H9 (cell line): ENCODE data around the gene ANKRD44. TPM values are rescaled to one million over a fixed set of nuclear protein-coding genes. Genes with fewer than 3 reads are reported as not detected.

Source experiments
- DNase-seq: peaks from one replicate; pipeline ENCODE4 v3.0.0-alpha.2; 2017
- H2AFZ ChIP-seq: one replicate; pipeline ENCODE4 v1.6.1; 2013; ENCODE audit warnings: mild to moderate bottlenecking, low read length, control low read depth, moderate library complexity
- H2AK5ac ChIP-seq: 2 replicates; pipeline ENCODE4 v1.6.1; 2013; ENCODE audit warnings: low read length, control low read depth, mixed read lengths; ENCODE audit not compliant: insufficient read length
- H2BK120ac ChIP-seq: one replicate; pipeline ENCODE4 v1.6.1; 2013; ENCODE audit warnings: low read depth, mild to moderate bottlenecking, low read length, control low read depth, inconsistent platforms; ENCODE audit not compliant: poor library complexity, severe bottlenecking
- H2BK12ac ChIP-seq: 2 replicates; pipeline ENCODE4 v1.6.1; 2013; ENCODE audit warnings: low read length, control low read depth, mixed read lengths, low read depth; ENCODE audit not compliant: insufficient read length
- H2BK15ac ChIP-seq: 2 replicates; pipeline ENCODE4 v1.6.1; 2013; ENCODE audit warnings: low read depth, low read length, control low read depth
- H2BK20ac ChIP-seq: one replicate; pipeline ENCODE4 v1.6.1; 2013; ENCODE audit warnings: low read depth, mild to moderate bottlenecking, low read length, control low read depth, inconsistent platforms; ENCODE audit not compliant: poor library complexity, severe bottlenecking
- H2BK5ac ChIP-seq: 2 replicates; pipeline ENCODE4 v1.6.1; 2013; ENCODE audit warnings: low read length, control low read depth, mixed read lengths; ENCODE audit not compliant: insufficient read length
- H3K14ac ChIP-seq: 2 replicates; pipeline ENCODE4 v1.6.1; 2013; ENCODE audit warnings: low read length, control low read depth; ENCODE audit not compliant: insufficient read depth
- H3K18ac ChIP-seq: 2 replicates; pipeline ENCODE4 v1.6.1; 2013; ENCODE audit warnings: low read depth, mild to moderate bottlenecking, mixed read lengths, low read length, control low read depth; ENCODE audit not compliant: insufficient read length
- H3K23ac ChIP-seq: 2 replicates; pipeline ENCODE4 v1.6.1; 2013; ENCODE audit warnings: low read length, control low read depth, mixed read lengths, low read depth; ENCODE audit not compliant: insufficient read length
- H3K23me2 ChIP-seq: 2 replicates; pipeline ENCODE4 v1.6.1; 2013; ENCODE audit warnings: low read depth, mild to moderate bottlenecking, mixed read lengths, low read length, control low read depth; ENCODE audit not compliant: insufficient read length, poor library complexity, severe bottlenecking
- H3K27ac ChIP-seq: 2 replicates; pipeline ENCODE4 v1.5.1; 2013; ENCODE audit warnings: low read length, control low read depth, mixed read lengths, low read depth; ENCODE audit not compliant: insufficient read length
- H3K27me3 ChIP-seq: 2 replicates; pipeline ENCODE4 v1.6.1; 2013; ENCODE audit warnings: low read length, control low read depth, inconsistent platforms; ENCODE audit not compliant: insufficient read depth
- H3K4ac ChIP-seq: 2 replicates; pipeline ENCODE4 v1.6.1; 2013; ENCODE audit warnings: low read depth, mild to moderate bottlenecking, control low read depth, inconsistent platforms, low read length, moderate library complexity
- H3K4me1 ChIP-seq: 2 replicates; pipeline ENCODE4 v1.6.1; 2013; ENCODE audit warnings: low read length, control low read depth, inconsistent platforms; ENCODE audit not compliant: insufficient read depth
- H3K4me2 ChIP-seq: 2 replicates; pipeline ENCODE4 v1.6.1; 2013; ENCODE audit warnings: low read length, control low read depth, mixed read lengths; ENCODE audit not compliant: insufficient read length, insufficient read depth
- H3K56ac ChIP-seq: 2 replicates; pipeline ENCODE4 v1.6.1; 2013; ENCODE audit warnings: low read depth, mild to moderate bottlenecking, mixed read lengths, low read length, control low read depth; ENCODE audit not compliant: insufficient read length
- H3K79me1 ChIP-seq: 2 replicates; pipeline ENCODE4 v1.6.1; 2013; ENCODE audit warnings: low read depth, mild to moderate bottlenecking, moderate library complexity, low read length, control low read depth, inconsistent platforms; ENCODE audit not compliant: insufficient read depth, poor library complexity, severe bottlenecking
- H3K79me2 ChIP-seq: 2 replicates; pipeline ENCODE4 v1.6.1; 2013; ENCODE audit warnings: low read length, control low read depth, inconsistent platforms; ENCODE audit not compliant: insufficient read depth
- H3K9ac ChIP-seq: 2 replicates; pipeline ENCODE4 v1.6.1; 2013; ENCODE audit warnings: low read length, control low read depth, mixed read lengths; ENCODE audit not compliant: insufficient read length; ENCODE audit errors: extremely low read depth
- H3K9me3 ChIP-seq: one replicate; pipeline ENCODE4 v1.6.1; 2013; ENCODE audit warnings: low read depth, low read length, inconsistent platforms; ENCODE audit not compliant: control insufficient read depth
- H3T11ph ChIP-seq: one replicate; pipeline ENCODE4 v1.6.1; 2013; ENCODE audit warnings: mild to moderate bottlenecking, low read length, control low read depth, inconsistent platforms
- H4K20me1 ChIP-seq: one replicate; pipeline ENCODE4 v1.6.1; 2013; ENCODE audit not compliant: control insufficient read depth, insufficient read length, insufficient read depth
- H4K5ac ChIP-seq: 2 replicates; pipeline ENCODE4 v1.6.1; 2013; ENCODE audit warnings: low read depth, mild to moderate bottlenecking, mixed read lengths, low read length, control low read depth; ENCODE audit not compliant: insufficient read length
- H4K8ac ChIP-seq: replicated peaks from 2 replicates; pipeline ENCODE4 v1.6.1; 2013; ENCODE audit warnings: low read length, control low read depth, mixed read lengths, low read depth; ENCODE audit not compliant: insufficient read length
- H4K91ac ChIP-seq: 2 replicates; pipeline ENCODE4 v1.6.1; 2013; ENCODE audit warnings: low read depth, mild to moderate bottlenecking, moderate library complexity, mixed read lengths, low read length, control low read depth; ENCODE audit not compliant: insufficient read length
- H3K27ac Mint-ChIP-seq, 3 experiments: 2 replicates in 2 of 3; 3 replicates in 1 of 3; pipeline ENCODE4 v1.8.0; 2020 to 2021; ENCODE audit warnings: mixed read lengths in 3 of 3, mild to moderate bottlenecking in 1 of 3, moderate library complexity in 1 of 3
- H3K27me3 Mint-ChIP-seq: 2 replicates; pipeline ENCODE4 v1.8.0; 2021; ENCODE audit warnings: low read depth, mild to moderate bottlenecking, moderate library complexity, mixed read lengths
- H3K36me3 Mint-ChIP-seq, 3 experiments: 2 replicates in 2 of 3; 3 replicates in 1 of 3; pipeline ENCODE4 v1.8.0; 2020 to 2021; ENCODE audit warnings: low read depth in 3 of 3, mixed read lengths in 3 of 3; ENCODE audit not compliant: insufficient read depth in 1 of 3
- H3K4me1 Mint-ChIP-seq, 2 experiments: 2 replicates each; pipeline ENCODE4 v1.8.0; 2020; ENCODE audit warnings: mixed read lengths in 2 of 2
- H3K4me3 Mint-ChIP-seq, 2 experiments: 2 replicates in 1 of 2; 3 replicates in 1 of 2; pipeline ENCODE4 v1.8.0; 2020 to 2021; ENCODE audit warnings: mild to moderate bottlenecking in 2 of 2, mixed read lengths in 2 of 2, moderate library complexity in 1 of 2
- H3K9me3 Mint-ChIP-seq, 2 experiments: 2 replicates in 1 of 2; 3 replicates in 1 of 2; pipeline ENCODE4 v1.8.0; 2020; ENCODE audit warnings: mild to moderate bottlenecking in 2 of 2, mixed read lengths in 2 of 2, moderate library complexity in 1 of 2
- WGBS: extraction: QIAGEN DNeasy Blood & Tissue Kit; methylation state at CpG from one replicate; pipeline ENCODE4 v1.1.7; 2013; ENCODE audit warnings: missing lambda C conversion rate, low lambda C conversion rate, mixed read lengths; ENCODE audit not compliant: insufficient read length; ENCODE audit errors: extremely low coverage; 5-methylcytosine and 5-hydroxymethylcytosine counted together
- total RNA-seq: library from RNA; stranded (reverse); gene quantifications from 2 replicates; pipeline ENCODE4 v1.2.1, GENCODE V29; 2021
- TF ChIP-seq, protein P1 (sequence below): fragments of 200-600 bp; sonication (generic); conservative IDR thresholded peaks from 3 replicates; pipeline ENCODE4 v1.8.0; 2021; ENCODE audit warnings: antibody characterized with exemption, mild to moderate bottlenecking

The ANKRD44 gene
- total RNA-seq, 1 experiment from 2014 or later: 1.9 TPM

DNA sequence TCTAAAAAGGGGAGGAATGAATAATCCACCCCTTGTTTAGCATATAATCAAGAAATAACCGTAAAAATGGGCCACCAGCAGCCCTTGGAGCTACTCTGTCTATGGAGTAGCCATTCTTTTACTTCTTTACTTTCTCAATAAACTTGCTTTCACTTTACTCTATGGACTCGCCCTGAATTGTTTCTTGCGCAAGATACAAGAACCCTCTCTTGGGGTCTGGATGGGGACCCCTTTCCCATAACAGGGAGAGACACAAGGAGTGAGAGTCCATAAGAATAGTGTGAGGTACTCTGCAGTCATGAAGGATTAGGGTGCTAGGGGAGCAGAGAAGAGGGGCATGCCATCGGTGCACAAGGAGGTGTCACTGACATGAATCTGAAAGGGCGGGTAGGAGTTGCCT lies 224.9 kb downstream of the ANKRD44 start:
- H3K14ac ChIP-seq: no peak overlapping the region
- WGBS: no CpG with 5 or more reads among the region's 5 CpGs
- H3K4me3 Mint-ChIP-seq: no peak overlapping the region
- H2BK12ac ChIP-seq: no peak overlapping the region
- no peak overlapping the region for H3K23ac ChIP-seq
- no peak overlapping the region for H3K9ac ChIP-seq
- no peaks in the 10 kb centered on the region for H3K79me2 ChIP-seq
- H4K20me1 ChIP-seq: no peaks in the 10 kb centered on the region
- H4K91ac ChIP-seq: no peak overlapping the region
- H3K9me3 Mint-ChIP-seq: no peaks in the 10 kb centered on the region
- H3K23me2 ChIP-seq: no peaks in the 10 kb centered on the region
- no peak overlapping the region for H3K56ac ChIP-seq
- no peak overlapping the region for H4K5ac ChIP-seq
- H3K4me2 ChIP-seq: no peak overlapping the region
- no peaks in the 10 kb centered on the region for H3K36me3 Mint-ChIP-seq
- H3K79me1 ChIP-seq: no peaks in the 10 kb centered on the region
- H3K4ac ChIP-seq: no peak overlapping the region
- H3K27me3 Mint-ChIP-seq: 0 out of 2 replicates have a peak, but pooled peaks cover 1% of the 10 kb centered on the region
- no peaks in the 10 kb centered on the region for H3K9me3 ChIP-seq
- no peak overlapping the region for H2BK20ac ChIP-seq
- no peak overlapping the region for H3T11ph ChIP-seq
- H2BK120ac ChIP-seq: no peak overlapping the region
- H3K4me1 Mint-ChIP-seq: peaks cover 2 to 5% of the 10 kb centered on the region in 2 experiments
- H3K4me1 ChIP-seq: 0 out of 2 replicates have a peak, but pooled peaks cover under 1% of the 10 kb centered on the region
- H3K18ac ChIP-seq: no peak overlapping the region
- no peak overlapping the region for H2BK5ac ChIP-seq
- H2AK5ac ChIP-seq: no peak overlapping the region
- no peak overlapping the region for H2AFZ ChIP-seq
- DNase-seq: no peak
- H3K27ac ChIP-seq: no peak overlapping the region
- H3K27me3 ChIP-seq: no peaks in the 10 kb centered on the region
- TF ChIP-seq, protein P1, sequence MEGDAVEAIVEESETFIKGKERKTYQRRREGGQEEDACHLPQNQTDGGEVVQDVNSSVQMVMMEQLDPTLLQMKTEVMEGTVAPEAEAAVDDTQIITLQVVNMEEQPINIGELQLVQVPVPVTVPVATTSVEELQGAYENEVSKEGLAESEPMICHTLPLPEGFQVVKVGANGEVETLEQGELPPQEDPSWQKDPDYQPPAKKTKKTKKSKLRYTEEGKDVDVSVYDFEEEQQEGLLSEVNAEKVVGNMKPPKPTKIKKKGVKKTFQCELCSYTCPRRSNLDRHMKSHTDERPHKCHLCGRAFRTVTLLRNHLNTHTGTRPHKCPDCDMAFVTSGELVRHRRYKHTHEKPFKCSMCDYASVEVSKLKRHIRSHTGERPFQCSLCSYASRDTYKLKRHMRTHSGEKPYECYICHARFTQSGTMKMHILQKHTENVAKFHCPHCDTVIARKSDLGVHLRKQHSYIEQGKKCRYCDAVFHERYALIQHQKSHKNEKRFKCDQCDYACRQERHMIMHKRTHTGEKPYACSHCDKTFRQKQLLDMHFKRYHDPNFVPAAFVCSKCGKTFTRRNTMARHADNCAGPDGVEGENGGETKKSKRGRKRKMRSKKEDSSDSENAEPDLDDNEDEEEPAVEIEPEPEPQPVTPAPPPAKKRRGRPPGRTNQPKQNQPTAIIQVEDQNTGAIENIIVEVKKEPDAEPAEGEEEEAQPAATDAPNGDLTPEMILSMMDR: no peak
- no peak overlapping the region for H2BK15ac ChIP-seq
- no peak overlapping the region for H3K27ac Mint-ChIP-seq
- no peak overlapping the region for H4K8ac ChIP-seq
